ENCODE results near the gene ZSWIM1. TPM values are rescaled to one million over a fixed set of nuclear protein-coding genes. Genes with fewer than 3 reads are reported as not detected.

Gene ZSWIM1
- total RNA-seq, 1 donor from 2014 or later: 12.6 TPM

- peaks cover 39% of the 10 kb centered on the region for H3K36me3 Mint-ChIP-seq (ENCODE audit: low read depth, unreplicated experiment)
- H3K4me1 Mint-ChIP-seq (ENCODE audit: unreplicated experiment): no peaks in the 10 kb centered on the region
- peaks cover 4% of the 10 kb centered on the region for H3K27me3 Mint-ChIP-seq (ENCODE audit: unreplicated experiment)
- H3K9me3 Mint-ChIP-seq (ENCODE audit: unreplicated experiment): no peaks in the 10 kb centered on the region
- no peak overlapping the region for H3K27ac Mint-ChIP-seq (ENCODE audit: unreplicated experiment)
- no peak overlapping the region for H3K4me3 Mint-ChIP-seq (ENCODE audit: unreplicated experiment)
- TF ChIP-seq, protein P1, sequence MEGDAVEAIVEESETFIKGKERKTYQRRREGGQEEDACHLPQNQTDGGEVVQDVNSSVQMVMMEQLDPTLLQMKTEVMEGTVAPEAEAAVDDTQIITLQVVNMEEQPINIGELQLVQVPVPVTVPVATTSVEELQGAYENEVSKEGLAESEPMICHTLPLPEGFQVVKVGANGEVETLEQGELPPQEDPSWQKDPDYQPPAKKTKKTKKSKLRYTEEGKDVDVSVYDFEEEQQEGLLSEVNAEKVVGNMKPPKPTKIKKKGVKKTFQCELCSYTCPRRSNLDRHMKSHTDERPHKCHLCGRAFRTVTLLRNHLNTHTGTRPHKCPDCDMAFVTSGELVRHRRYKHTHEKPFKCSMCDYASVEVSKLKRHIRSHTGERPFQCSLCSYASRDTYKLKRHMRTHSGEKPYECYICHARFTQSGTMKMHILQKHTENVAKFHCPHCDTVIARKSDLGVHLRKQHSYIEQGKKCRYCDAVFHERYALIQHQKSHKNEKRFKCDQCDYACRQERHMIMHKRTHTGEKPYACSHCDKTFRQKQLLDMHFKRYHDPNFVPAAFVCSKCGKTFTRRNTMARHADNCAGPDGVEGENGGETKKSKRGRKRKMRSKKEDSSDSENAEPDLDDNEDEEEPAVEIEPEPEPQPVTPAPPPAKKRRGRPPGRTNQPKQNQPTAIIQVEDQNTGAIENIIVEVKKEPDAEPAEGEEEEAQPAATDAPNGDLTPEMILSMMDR (IDR thresholded peaks at IDR 0.05; ENCODE audit: unreplicated experiment): no peak
- no peak for DNase-seq (ENCODE audit: low spot score)
These were observed 32.6 kb upstream of the ZSWIM1 start for GRCh38 chr20:45848421-45848820.

DNA sequence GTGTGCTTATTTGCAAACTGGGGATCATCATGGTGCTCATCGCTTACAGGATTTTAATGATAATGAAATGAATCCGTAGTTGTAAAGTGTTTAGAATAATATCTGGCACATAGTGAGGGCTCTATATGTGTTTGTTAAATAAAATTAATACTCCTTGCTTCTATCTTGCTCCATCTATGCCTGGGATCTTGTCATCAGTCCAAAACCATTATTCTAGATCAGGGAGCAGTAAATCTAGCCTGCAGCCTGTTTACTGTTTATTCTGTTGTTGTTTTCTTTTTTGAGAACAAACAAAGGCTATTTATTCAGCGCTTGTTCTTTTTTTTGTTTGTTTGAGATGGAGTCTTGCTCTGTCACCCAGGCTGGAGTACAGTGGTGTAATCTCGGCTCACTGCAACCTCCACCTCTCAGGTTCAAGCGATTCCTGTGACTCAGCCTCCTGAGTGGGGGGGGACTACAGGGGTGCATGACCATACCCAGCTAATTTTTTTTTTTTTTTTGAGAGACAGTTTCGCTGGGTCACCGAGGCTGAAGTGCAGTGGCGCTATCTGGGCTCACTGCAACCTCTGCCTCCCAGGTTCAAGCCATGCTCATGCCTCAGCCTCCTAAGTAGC is 32.0 kb upstream of the ZSWIM1 start:
- Mint-ChIP-seq H3K36me3 (ENCODE audit: low read depth, unreplicated experiment) (peaks cover 37% of the 10 kb centered on the region), H3K4me1 (ENCODE audit: unreplicated experiment) (no peaks in the 10 kb centered on the region)

GRCh38 chr20:45850238-45850637 is 30.8 kb upstream of the ZSWIM1 start:
- Mint-ChIP-seq H3K27ac (ENCODE audit: unreplicated experiment) (no peak overlapping the region), H3K4me1 (ENCODE audit: unreplicated experiment) (no peaks in the 10 kb centered on the region), H3K4me3 (ENCODE audit: unreplicated experiment) (peak overlapping the region; percentile 40), H3K9me3 (ENCODE audit: unreplicated experiment) (no peaks in the 10 kb centered on the region), H3K27me3 (ENCODE audit: unreplicated experiment) (peaks cover 4% of the 10 kb centered on the region), H3K36me3 (ENCODE audit: low read depth, unreplicated experiment) (peaks cover 32% of the 10 kb centered on the region)
- TF ChIP-seq, protein P1 (IDR thresholded peaks at IDR 0.05; ENCODE audit: unreplicated experiment): no peak
- DNase-seq (ENCODE audit: low spot score): no peak

More for the DNA sequence above, 32.0 kb upstream of the ZSWIM1 start:
- DNase-seq (ENCODE audit: low spot score): no peak
- no peaks in the 10 kb centered on the region for H3K9me3 Mint-ChIP-seq (ENCODE audit: unreplicated experiment)
- H3K4me3 Mint-ChIP-seq (ENCODE audit: unreplicated experiment): no peak overlapping the region
- H3K27me3 Mint-ChIP-seq (ENCODE audit: unreplicated experiment): peaks cover 4% of the 10 kb centered on the region
- no peak overlapping the region for H3K27ac Mint-ChIP-seq (ENCODE audit: unreplicated experiment)
- TF ChIP-seq, protein P1 (IDR thresholded peaks at IDR 0.05; ENCODE audit: unreplicated experiment): no peak

- peaks cover 32% of the 10 kb centered on the region for H3K36me3 Mint-ChIP-seq (ENCODE audit: low read depth, unreplicated experiment)
- peak overlapping the region; percentile 40 for H3K4me3 Mint-ChIP-seq (ENCODE audit: unreplicated experiment)
- H3K9me3 Mint-ChIP-seq (ENCODE audit: unreplicated experiment): no peaks in the 10 kb centered on the region
- H3K27me3 Mint-ChIP-seq (ENCODE audit: unreplicated experiment): peaks cover 4% of the 10 kb centered on the region
- H3K4me1 Mint-ChIP-seq (ENCODE audit: unreplicated experiment): peaks cover 3% of the 10 kb centered on the region
- no peak overlapping the region for H3K27ac Mint-ChIP-seq (ENCODE audit: unreplicated experiment)
- no peak for DNase-seq (ENCODE audit: low spot score)
- TF ChIP-seq, protein P1 (IDR thresholded peaks at IDR 0.05; ENCODE audit: unreplicated experiment): no peak
These were observed 30.1 kb upstream of the ZSWIM1 start for GRCh38 chr20:45850926-45851325.

- H3K27me3 Mint-ChIP-seq (ENCODE audit: unreplicated experiment): peaks cover 4% of the 10 kb centered on the region
- no peak overlapping the region for H3K4me3 Mint-ChIP-seq (ENCODE audit: unreplicated experiment)
These were observed 29.5 kb upstream of the ZSWIM1 start for GRCh38 chr20:45851501-45851900.

More at GRCh38 chr20:45851501-45851900, 29.5 kb upstream of the ZSWIM1 start:
- DNase-seq (ENCODE audit: low spot score): no peak
- TF ChIP-seq, protein P1 (IDR thresholded peaks at IDR 0.05; ENCODE audit: unreplicated experiment): no peak
- H3K36me3 Mint-ChIP-seq (ENCODE audit: low read depth, unreplicated experiment): peaks cover 32% of the 10 kb centered on the region
- peaks cover 6% of the 10 kb centered on the region for H3K4me1 Mint-ChIP-seq (ENCODE audit: unreplicated experiment)
- H3K9me3 Mint-ChIP-seq (ENCODE audit: unreplicated experiment): no peaks in the 10 kb centered on the region
- H3K27ac Mint-ChIP-seq (ENCODE audit: unreplicated experiment): no peak overlapping the region
